Aorta (tissue), 5 donors: ENCODE results near the gene KRTAP10-1. TPM values are rescaled to one million over a fixed set of nuclear protein-coding genes. Genes with fewer than 3 reads are reported as not detected.

Experiments
- ATAC-seq: fragments of 200-7000 bp; cut with Tn5 transposase; one replicate; pipeline ENCODE4 v1.9.1; 2022; ENCODE audit warnings: moderate library complexity; ENCODE audit not compliant: low FRiP score
- DNase-seq, 2 donors: peaks; one replicate each; pipeline ENCODE4 v3.0.0-alpha.2; 2020
- H3K27ac ChIP-seq, 2 donors: one replicate each; pipeline ENCODE4 v1.5.1; 2013; ENCODE audit warnings: low read length in 2 of 2, mild to moderate bottlenecking in 2 of 2, moderate library complexity in 2 of 2, control low read depth in 1 of 2, inconsistent platforms in 1 of 2, low read depth in 1 of 2
- H3K27me3 ChIP-seq, 2 donors: one replicate each; pipeline ENCODE4 v1.6.1; 2013; ENCODE audit warnings: control low read depth in 1 of 2, low read length in 1 of 2, mild to moderate bottlenecking in 1 of 2, moderate library complexity in 1 of 2; ENCODE audit not compliant: insufficient read depth in 2 of 2, control insufficient read depth in 1 of 2
- H3K36me3 ChIP-seq, 2 donors: one replicate each; pipeline ENCODE4 v1.6.1; 2013; ENCODE audit warnings: control low read depth in 1 of 2, low read length in 1 of 2, mild to moderate bottlenecking in 1 of 2; ENCODE audit not compliant: insufficient read depth in 2 of 2, control insufficient read depth in 1 of 2
- H3K4me1 ChIP-seq, 2 donors: one replicate each; pipeline ENCODE4 v1.6.1; 2013; ENCODE audit warnings: low read length in 2 of 2, control low read depth in 1 of 2, mild to moderate bottlenecking in 1 of 2, moderate library complexity in 1 of 2; ENCODE audit not compliant: insufficient read depth in 2 of 2, control insufficient read depth in 1 of 2
- H3K4me3 ChIP-seq, 2 donors: one replicate each; pipeline ENCODE4 v1.5.1; 2013; ENCODE audit warnings: low read length in 2 of 2, control low read depth in 1 of 2, mild to moderate bottlenecking in 1 of 2
- H3K9me3 ChIP-seq: one replicate; pipeline ENCODE4 v1.6.1; 2013; ENCODE audit warnings: mild to moderate bottlenecking, low read length; ENCODE audit not compliant: control insufficient read depth
- WGBS, 2 donors: extraction: QIAGEN DNeasy Blood & Tissue Kit; methylation state at CpG; one replicate each; pipeline ENCODE4 v1.1.7; 2013; 5-methylcytosine and 5-hydroxymethylcytosine counted together
- intact Hi-C, 2 donors: fragments of 100-400 bp; cut with DNase I; formaldehyde crosslinking; loops; one replicate each; pipeline versions ENCODE4 v1.14.2 to v1.15.0; 2022
- polyA plus RNA-seq, 2 donors: library from polyadenylated mRNA; stranded (reverse); fragments of 200-250 nt; gene quantifications; one replicate each; pipeline ENCODE4 v1.2.3, GENCODE V29; 2013
- total RNA-seq, 2 donors: library from RNA; stranded (reverse); fragmentation: NEBNext Ultra II Directional; extraction: Animal tissue kit (Norgen Biotek cat#: 25700); gene quantifications; one replicate each; pipeline ENCODE4 v1.2.1, GENCODE V29; 2021
- donor health status: healthy with polysubstance abuse.
- donor health status: Bipolar disorder and iron deficiency.
- donor health status: DM: no; HTN: no; CAD: no.
- donor health status: DM: no; HTN: no; CAD: no.
- donor health status: DM: yes; HTN: yes; CAD: no.

Gene KRTAP10-1
- total and polyA plus RNA-seq, 4 donors, result not detected

DNA sequence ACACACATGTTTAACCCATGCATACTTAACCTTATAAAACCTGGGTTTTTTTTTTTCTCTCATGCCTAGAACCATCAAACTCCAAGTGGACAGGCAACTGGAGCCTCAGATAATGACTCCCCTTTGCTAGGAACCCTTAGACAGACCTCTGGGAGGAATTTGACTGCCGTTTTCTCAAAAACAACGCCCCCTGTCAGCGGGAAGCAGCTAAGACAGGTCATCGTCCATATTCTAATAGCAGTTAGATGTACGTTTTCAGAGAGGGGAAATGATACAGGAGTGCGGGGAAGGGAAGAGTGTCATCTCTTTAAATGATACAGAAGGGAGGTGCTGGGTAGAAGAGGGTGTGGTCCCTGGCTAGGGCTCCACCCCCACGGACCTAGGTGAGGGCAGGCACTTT lies 50.0 kb downstream of the KRTAP10-1 start:
- DNase-seq (no peak), ATAC-seq (no peak)
- WGBS, 2 donors, result 36 to 39% methylated on average over 7 of the region's 7 CpGs
- no peak overlapping the region for H3K4me3 ChIP-seq
- no peak overlapping the region for H3K27ac ChIP-seq
- H3K27me3 ChIP-seq, result peaks cover 0 to 2% of the 10 kb centered on the region in 2 donors
- no peaks in the 10 kb centered on the region for H3K36me3 ChIP-seq
- H3K4me1 ChIP-seq, result no peaks in the 10 kb centered on the region
- peaks cover 10% of the 10 kb centered on the region for H3K9me3 ChIP-seq
- intact Hi-C loops, result no loop called here

Other genes starting within 250 kb of the KRTAP10-1 start
- 100 to 1,000 TPM in 1 of 2 donors, 10 to 100 TPM in 1; 95.1 to 115 TPM for gene PFKL, start 240.1 kb downstream of the KRTAP10-1 start, total RNA-seq
- gene PFKL, start 240.1 kb downstream of the KRTAP10-1 start, polyA plus RNA-seq, result 100 to 1,000 TPM in 1 of 2 donors, 10 to 100 TPM in 1; 48.0 to 110 TPM
- 10 to 100 TPM; 19.4 to 20.9 TPM for gene CFAP410, start 200.8 kb downstream of the KRTAP10-1 start, total RNA-seq
- gene CFAP410, start 200.8 kb downstream of the KRTAP10-1 start, polyA plus RNA-seq, result 100 to 1,000 TPM in 1 of 2 donors, 10 to 100 TPM in 1; 26.2 to 121 TPM
- 10 to 100 TPM in 1 of 2 donors, 1 to 10 TPM in 1; 7.0 to 15.8 TPM for gene TRPM2, start 186.6 kb downstream of the KRTAP10-1 start, total RNA-seq
- gene TRPM2, start 186.6 kb downstream of the KRTAP10-1 start, polyA plus RNA-seq, result 1 to 10 TPM; 2.2 to 4.9 TPM
- 1 to 10 TPM; 1.6 to 5.3 TPM for gene LRRC3, start 84.7 kb downstream of the KRTAP10-1 start, total RNA-seq
- gene LRRC3, start 84.7 kb downstream of the KRTAP10-1 start, polyA plus RNA-seq, result 1 to 10 TPM in 1 of 2 donors, under 1 TPM in 1; 0.63 to 1.5 TPM
- gene KRTAP10-2, start 11.3 kb upstream of the KRTAP10-1 start, total RNA-seq, result not detected
- not detected for gene KRTAP10-2, start 11.3 kb upstream of the KRTAP10-1 start, polyA plus RNA-seq
- not detected for gene KRTAP10-3, start 18.6 kb upstream of the KRTAP10-1 start, total RNA-seq
- not detected for gene KRTAP10-3, start 18.6 kb upstream of the KRTAP10-1 start, polyA plus RNA-seq
- gene KRTAP10-4, start 33.5 kb upstream of the KRTAP10-1 start, total RNA-seq, result not detected
- gene KRTAP10-4, start 33.5 kb upstream of the KRTAP10-1 start, polyA plus RNA-seq, result not detected
- not detected for gene KRTAP10-5, start 40.4 kb upstream of the KRTAP10-1 start, total RNA-seq
- gene KRTAP10-5, start 40.4 kb upstream of the KRTAP10-1 start, polyA plus RNA-seq, result not detected
- not detected for gene KRTAP10-6, start 52.3 kb upstream of the KRTAP10-1 start, total RNA-seq
- gene KRTAP10-6, start 52.3 kb upstream of the KRTAP10-1 start, polyA plus RNA-seq, result not detected
- gene KRTAP10-7, start 60.4 kb upstream of the KRTAP10-1 start, total RNA-seq, result not detected
- not detected for gene KRTAP10-7, start 60.4 kb upstream of the KRTAP10-1 start, polyA plus RNA-seq
- not detected for gene KRTAP10-8, start 71.9 kb upstream of the KRTAP10-1 start, total RNA-seq
- gene KRTAP10-8, start 71.9 kb upstream of the KRTAP10-1 start, polyA plus RNA-seq, result not detected
- not detected for gene KRTAP10-9, start 86.9 kb upstream of the KRTAP10-1 start, total RNA-seq
- gene KRTAP10-9, start 86.9 kb upstream of the KRTAP10-1 start, polyA plus RNA-seq, result not detected
- not detected for gene KRTAP10-10, start 97.2 kb upstream of the KRTAP10-1 start, total RNA-seq
- gene KRTAP10-10, start 97.2 kb upstream of the KRTAP10-1 start, polyA plus RNA-seq, result not detected
- gene KRTAP10-11, start 106.2 kb upstream of the KRTAP10-1 start, total RNA-seq, result not detected
- gene KRTAP10-11, start 106.2 kb upstream of the KRTAP10-1 start, polyA plus RNA-seq, result not detected
- not detected for gene KRTAP12-4, start 114.5 kb upstream of the KRTAP10-1 start, total RNA-seq
- gene KRTAP12-4, start 114.5 kb upstream of the KRTAP10-1 start, polyA plus RNA-seq, result not detected
- not detected for gene KRTAP12-3, start 117.7 kb upstream of the KRTAP10-1 start, total RNA-seq
- not detected for gene KRTAP12-3, start 117.7 kb upstream of the KRTAP10-1 start, polyA plus RNA-seq
- gene KRTAP12-2, start 126.7 kb upstream of the KRTAP10-1 start, total RNA-seq, result not detected
- not detected for gene KRTAP12-2, start 126.7 kb upstream of the KRTAP10-1 start, polyA plus RNA-seq
- not detected for gene KRTAP12-1, start 142.0 kb upstream of the KRTAP10-1 start, total RNA-seq
- not detected for gene KRTAP12-1, start 142.0 kb upstream of the KRTAP10-1 start, polyA plus RNA-seq
- gene KRTAP10-12, start 157.0 kb upstream of the KRTAP10-1 start, total RNA-seq, result not detected
- not detected for gene KRTAP10-12, start 157.0 kb upstream of the KRTAP10-1 start, polyA plus RNA-seq
- gene TSPEAR, start 171.4 kb upstream of the KRTAP10-1 start, total RNA-seq, result not detected
- not detected for gene TSPEAR, start 171.4 kb upstream of the KRTAP10-1 start, polyA plus RNA-seq